SK-N-SH (cell line): Measurements from ENCODE around the gene UGT2A1. TPM values are rescaled to one million over a fixed set of nuclear protein-coding genes. Genes with fewer than 3 reads are reported as not detected.

Experiments used
- CTCF ChIA-PET: fragments of 300-600, 350-600 bp; formaldehyde crosslinking; extraction: SDS; loops from one replicate; lab custom pipeline; 2021; lab: Yijun Ruan, JAX
- POLR2A ChIA-PET: fragments of 350-600 bp; sonication (Branson Sonifier 250); formaldehyde crosslinking; extraction: SDS; loops from one replicate; lab custom pipeline; 2020; ENCODE audit warnings: antibody characterized with exemption, inconsistent platforms; lab: Yijun Ruan, JAX
- DNase-seq: peaks from one replicate; pipeline ENCODE4 v3.0.0; 2012
- H2AFZ ChIP-seq: fragments of 200-600 bp; sonication (generic); 2 replicates; pipeline ENCODE4 v1.8.1; 2016; ENCODE audit warnings: antibody characterized with exemption, mild to moderate bottlenecking, low read depth
- H3F3A ChIP-seq: fragments of 200-600 bp; sonication (generic); replicated peaks from 2 replicates; pipeline ENCODE3; 2016; ENCODE audit warnings: antibody characterized with exemption, mild to moderate bottlenecking; ENCODE audit not compliant: insufficient read depth
- H3K27ac ChIP-seq, 2 experiments: fragments of 200-500 bp in 1 of 2; fragments of 200-600 bp in 1 of 2; sonication (Bioruptor generic) in 1 of 2; sonication (generic), shearing (Covaris generic) in 1 of 2; 2 replicates each; pipeline versions ENCODE4 v1.5.1 to v1.6.1; 2014 to 2016; ENCODE audit warnings: low read depth in 2 of 2, inconsistent platforms in 1 of 2, low read length in 1 of 2, mild to moderate bottlenecking in 1 of 2, mixed read lengths in 1 of 2
- H3K27me3 ChIP-seq: fragments of 200-600 bp; sonication (generic), shearing (Covaris generic); 2 replicates; pipeline ENCODE4 v1.6.1; 2016; ENCODE audit warnings: mixed run types; ENCODE audit not compliant: insufficient read depth
- H3K36me3 ChIP-seq, 2 experiments: fragments of 200-500 bp in 1 of 2; fragments of 200-600 bp in 1 of 2; sonication (Bioruptor generic) in 1 of 2; sonication (generic) in 1 of 2; replicated peaks in 1 of 2; 2 replicates each; pipeline versions ENCODE3 to v1.5.1; 2014 to 2016; ENCODE audit warnings: low read length in 1 of 2, mild to moderate bottlenecking in 1 of 2; ENCODE audit not compliant: insufficient read depth in 2 of 2, control insufficient read depth in 1 of 2
- H3K4me1 ChIP-seq, 2 experiments: fragments of 200-500 bp in 1 of 2; fragments of 200-600 bp in 1 of 2; sonication (Bioruptor generic) in 1 of 2; sonication (generic), shearing (Covaris generic) in 1 of 2; 2 replicates each; pipeline versions ENCODE4 v1.5.1 to v1.6.1; 2014 to 2016; ENCODE audit warnings: low read depth in 1 of 2, low read length in 1 of 2, mixed run types in 1 of 2; ENCODE audit not compliant: insufficient read depth in 2 of 2, control insufficient read depth in 1 of 2
- H3K4me2 ChIP-seq: fragments of 200-600 bp; sonication (generic), shearing (Covaris generic); 2 replicates; pipeline ENCODE4 v1.6.1; 2017; ENCODE audit warnings: mixed run types
- H3K4me3 ChIP-seq, 2 experiments: fragments of 200-500 bp in 1 of 2; fragments of 200-600 bp in 1 of 2; sonication (Bioruptor generic) in 1 of 2; sonication (generic), shearing (Covaris generic) in 1 of 2; 2 replicates each; pipeline versions ENCODE4 v1.5.1 to v1.8.1; 2014 to 2016; ENCODE audit warnings: low read depth in 2 of 2, inconsistent platforms in 1 of 2, low read length in 1 of 2, mild to moderate bottlenecking in 1 of 2, mixed read lengths in 1 of 2, moderate library complexity in 1 of 2
- H3K79me2 ChIP-seq: fragments of 200-600 bp; sonication (generic); 2 replicates; pipeline ENCODE4 v1.8.1; 2017; ENCODE audit warnings: mild to moderate bottlenecking; ENCODE audit not compliant: insufficient read depth
- H3K9ac ChIP-seq: fragments of 200-600 bp; sonication (generic); 2 replicates; pipeline ENCODE4 v1.6.1; 2017; ENCODE audit warnings: mixed run types
- H3K9me2 ChIP-seq: fragments of 200-600 bp; sonication (generic); 2 replicates; pipeline ENCODE4 v1.6.1; 2017; ENCODE audit warnings: mixed run types
- H3K9me3 ChIP-seq: fragments of 200-600 bp; sonication (generic); 2 replicates; pipeline ENCODE4 v1.6.1; 2017; ENCODE audit warnings: mixed run types, mild to moderate bottlenecking, moderate library complexity
- H4K20me1 ChIP-seq: fragments of 200-600 bp; sonication (generic); 2 replicates; pipeline ENCODE4 v1.6.1; 2017; ENCODE audit warnings: mild to moderate bottlenecking, mixed run types; ENCODE audit not compliant: insufficient read depth
- CHD2 ChIP-seq: fragments of 150-350 bp; IDR thresholded peaks from 2 replicates; pipeline ENCODE4 v1.6.1; 2018; ENCODE audit warnings: low read length; ENCODE audit not compliant: partially characterized antibody
- FOSL2 ChIP-seq: IDR thresholded peaks from 2 replicates; pipeline ENCODE4 v1.4.0; 2012; ENCODE audit warnings: low read depth, mild to moderate bottlenecking, moderate library complexity, borderline replicate concordance
- FOXJ3 ChIP-seq: sonication (generic); formaldehyde crosslinking; IDR thresholded peaks from 2 replicates; pipeline ENCODE4 v1.5.1; 2020; ENCODE audit warnings: mild to moderate bottlenecking, missing genetic modification reagents
- GABPA ChIP-seq: IDR thresholded peaks from 2 replicates; pipeline ENCODE4 v1.4.0; 2012; ENCODE audit warnings: low read depth, mild to moderate bottlenecking
- JUND ChIP-seq: IDR thresholded peaks from 2 replicates; pipeline ENCODE4 v1.4.0; 2012
- MEF2A ChIP-seq: IDR thresholded peaks from 2 replicates; pipeline ENCODE4 v1.4.0; 2012; ENCODE audit warnings: low read depth, borderline replicate concordance
- MXI1 ChIP-seq: IDR thresholded peaks from 2 replicates; pipeline ENCODE4 v1.6.1; 2012; ENCODE audit warnings: mild to moderate bottlenecking, low read depth, low read length, improper control_type of control experiment
- NFIC ChIP-seq: IDR thresholded peaks from 2 replicates; pipeline ENCODE4 v1.4.0; 2012; ENCODE audit warnings: borderline replicate concordance
- NRF1 ChIP-seq: IDR thresholded peaks from 2 replicates; pipeline ENCODE4 v1.6.1; 2012; ENCODE audit warnings: low read depth, mild to moderate bottlenecking, low read length
- POLR2AphosphoS5 ChIP-seq: IDR thresholded peaks from 2 replicates; pipeline ENCODE4 v1.6.1; 2012; ENCODE audit warnings: low read depth, low read length
- RAD21 ChIP-seq: IDR thresholded peaks from 2 replicates; pipeline ENCODE4 v1.6.1; 2012; ENCODE audit warnings: mild to moderate bottlenecking, low read length
- RFX5 ChIP-seq: IDR thresholded peaks from 2 replicates; pipeline ENCODE4 v1.6.1; 2012; ENCODE audit warnings: mild to moderate bottlenecking, improper control_type of control experiment, low read length
- RXRA ChIP-seq: IDR thresholded peaks from 2 replicates; pipeline ENCODE4 v1.4.0; 2012; ENCODE audit warnings: low read depth, mild to moderate bottlenecking, borderline replicate concordance
- SIN3A ChIP-seq: IDR thresholded peaks from 2 replicates; pipeline ENCODE4 v1.6.1; 2012; ENCODE audit warnings: low read depth, mild to moderate bottlenecking, low read length, moderate library complexity, borderline replicate concordance
- SMC3 ChIP-seq: IDR thresholded peaks from 2 replicates; pipeline ENCODE4 v1.6.1; 2012; ENCODE audit warnings: low read depth, low read length, improper control_type of control experiment
- TAF1 ChIP-seq: IDR thresholded peaks from 2 replicates; pipeline ENCODE4 v1.6.1; 2012; ENCODE audit warnings: low read depth, mild to moderate bottlenecking, low read length, moderate library complexity, borderline replicate concordance
- WGBS: methylation state at CpG from one replicate; pipeline ENCODE4 v1.1.6; 2017; ENCODE audit warnings: low lambda C conversion rate; 5-methylcytosine and 5-hydroxymethylcytosine counted together
- polyA plus RNA-seq, 3 experiments: library from polyadenylated mRNA; depleted of rRNA; stranded (reverse); fragments of >200 nt; gene quantifications; 2 replicates each; pipeline ENCODE4 v1.2.3, GENCODE V29; 2012
- TF ChIP-seq, protein P1 (sequence below): fragments of 150-350 bp; IDR thresholded peaks from 2 replicates; pipeline ENCODE4 v1.6.1; 2017; ENCODE audit warnings: antibody characterized with exemption, low read length, low read depth, borderline replicate concordance
- TF ChIP-seq, protein P2 (sequence below): fragments of 200-600 bp; sonication (generic); IDR thresholded peaks from 2 replicates; pipeline ENCODE4 v1.6.1; 2017; ENCODE audit warnings: antibody characterized with exemption, mild to moderate bottlenecking, moderate library complexity
- TF ChIP-seq, protein P3 (sequence below): IDR thresholded peaks from 2 replicates; pipeline ENCODE4; 2012
- TF ChIP-seq, protein P4 (sequence below): IDR thresholded peaks from 2 replicates; pipeline ENCODE4 v1.6.1; 2012; ENCODE audit warnings: mild to moderate bottlenecking, low read depth, low read length, moderate library complexity

Gene UGT2A1
- polyA plus RNA-seq, 1 of the 3 experiments (the other 2 are of a cell fraction) = 0.10 TPM

DNA sequence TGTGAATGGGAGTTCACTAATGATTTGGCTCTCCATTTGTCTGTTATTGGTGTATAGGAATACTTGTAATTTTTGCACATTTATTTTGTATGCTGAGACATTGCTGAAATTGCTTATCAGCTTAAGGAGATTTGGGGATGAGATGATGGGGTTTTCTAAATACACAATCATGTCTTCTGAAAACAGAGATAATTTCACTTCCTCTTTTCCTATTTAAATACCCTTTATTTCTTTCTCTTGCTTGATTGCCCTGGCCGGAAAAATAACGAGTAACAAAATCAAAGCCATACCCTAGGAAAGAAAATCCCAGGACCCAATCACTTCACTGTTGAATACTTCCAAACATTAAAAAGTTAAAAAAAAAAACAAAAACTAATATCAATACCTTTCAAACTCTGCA, 89.6 kb downstream of the UGT2A1 start:
- H3K36me3 ChIP-seq = no peaks in the 10 kb centered on the region
- no peaks in the 10 kb centered on the region for H3K27me3 ChIP-seq
- TF ChIP-seq RAD21 (no peak), RFX5 (no peak), POLR2AphosphoS5 (no peak), MXI1 (no peak), NRF1 (no peak), TAF1 (no peak), SIN3A (no peak), NFIC (no peak)
- TF ChIP-seq, all 33 proteins: peak for 0
- Histone ChIP-seq H3K79me2 (no peaks in the 10 kb centered on the region), H2AFZ (no peak overlapping the region), H3K9me3 (no peaks in the 10 kb centered on the region), H3K4me2 (no peak overlapping the region), H3K4me1 (no peaks in the 10 kb centered on the region), H3K4me3 (no peak overlapping the region), H3K9ac (no peak overlapping the region), H4K20me1 (no peaks in the 10 kb centered on the region), H3K27ac (no peak overlapping the region), H3K9me2 (no peaks in the 10 kb centered on the region), H3F3A (no peaks in the 10 kb centered on the region)
- DNase-seq = no peak
- WGBS = 6% methylated on average over 2 of the region's 2 CpGs
- ChIA-PET POLR2A (no interaction called here), CTCF (no interaction called here)

DNA sequence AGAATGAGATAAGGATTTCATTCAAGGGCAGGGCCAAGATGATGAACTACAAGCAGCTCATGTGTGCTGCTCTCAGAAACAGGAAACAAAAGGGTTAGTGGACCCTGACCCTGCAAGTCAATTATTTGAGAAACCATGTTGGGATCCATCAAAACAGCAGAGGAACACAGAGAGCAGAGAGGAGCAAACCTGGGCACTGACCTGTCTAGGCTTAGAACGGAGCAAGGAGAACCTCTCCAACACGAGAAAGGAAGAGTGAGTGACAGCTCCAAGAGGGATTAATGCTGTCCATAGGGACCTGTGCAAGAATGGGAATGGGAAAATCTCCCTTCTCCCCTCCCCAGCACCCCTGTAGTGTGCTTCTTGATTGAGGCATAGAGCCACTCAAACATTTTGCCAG, 103.4 kb downstream of the UGT2A1 start:
- Histone ChIP-seq H3K4me1 (no peaks in the 10 kb centered on the region), H3K27ac (no peak overlapping the region), H3K9me2 (no peaks in the 10 kb centered on the region; the same call in 1 of the 2 replicates), H3K9me3 (no peaks in the 10 kb centered on the region), H3K4me3 (no peak overlapping the region), H3K4me2 (no peak overlapping the region), H4K20me1 (no peaks in the 10 kb centered on the region), H3F3A (no peaks in the 10 kb centered on the region), H2AFZ (no peak overlapping the region), H3K27me3 (no peaks in the 10 kb centered on the region), H3K36me3 (no peaks in the 10 kb centered on the region), H3K79me2 (no peaks in the 10 kb centered on the region), H3K9ac (no peak overlapping the region)
- 6% methylated on average over 2 of the region's 2 CpGs for WGBS
- no peak for DNase-seq
- POLR2A ChIA-PET = no interaction called here
- CTCF ChIA-PET = interaction anchor here (0.9 kb wide), 1 partner anchor 34 kb away, joined by 3 read pairs; no protein-coding TSS in a partner anchor
- TF ChIP-seq SMC3 = no peak
- TF ChIP-seq, protein P1, sequence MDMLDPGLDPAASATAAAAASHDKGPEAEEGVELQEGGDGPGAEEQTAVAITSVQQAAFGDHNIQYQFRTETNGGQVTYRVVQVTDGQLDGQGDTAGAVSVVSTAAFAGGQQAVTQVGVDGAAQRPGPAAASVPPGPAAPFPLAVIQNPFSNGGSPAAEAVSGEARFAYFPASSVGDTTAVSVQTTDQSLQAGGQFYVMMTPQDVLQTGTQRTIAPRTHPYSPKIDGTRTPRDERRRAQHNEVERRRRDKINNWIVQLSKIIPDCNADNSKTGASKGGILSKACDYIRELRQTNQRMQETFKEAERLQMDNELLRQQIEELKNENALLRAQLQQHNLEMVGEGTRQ = no peak
- TF ChIP-seq SIN3A = no peak
- TF ChIP-seq, protein P2, sequence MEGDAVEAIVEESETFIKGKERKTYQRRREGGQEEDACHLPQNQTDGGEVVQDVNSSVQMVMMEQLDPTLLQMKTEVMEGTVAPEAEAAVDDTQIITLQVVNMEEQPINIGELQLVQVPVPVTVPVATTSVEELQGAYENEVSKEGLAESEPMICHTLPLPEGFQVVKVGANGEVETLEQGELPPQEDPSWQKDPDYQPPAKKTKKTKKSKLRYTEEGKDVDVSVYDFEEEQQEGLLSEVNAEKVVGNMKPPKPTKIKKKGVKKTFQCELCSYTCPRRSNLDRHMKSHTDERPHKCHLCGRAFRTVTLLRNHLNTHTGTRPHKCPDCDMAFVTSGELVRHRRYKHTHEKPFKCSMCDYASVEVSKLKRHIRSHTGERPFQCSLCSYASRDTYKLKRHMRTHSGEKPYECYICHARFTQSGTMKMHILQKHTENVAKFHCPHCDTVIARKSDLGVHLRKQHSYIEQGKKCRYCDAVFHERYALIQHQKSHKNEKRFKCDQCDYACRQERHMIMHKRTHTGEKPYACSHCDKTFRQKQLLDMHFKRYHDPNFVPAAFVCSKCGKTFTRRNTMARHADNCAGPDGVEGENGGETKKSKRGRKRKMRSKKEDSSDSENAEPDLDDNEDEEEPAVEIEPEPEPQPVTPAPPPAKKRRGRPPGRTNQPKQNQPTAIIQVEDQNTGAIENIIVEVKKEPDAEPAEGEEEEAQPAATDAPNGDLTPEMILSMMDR = no peak
- TF ChIP-seq RXRA = no peak
- TF ChIP-seq, protein P3, sequence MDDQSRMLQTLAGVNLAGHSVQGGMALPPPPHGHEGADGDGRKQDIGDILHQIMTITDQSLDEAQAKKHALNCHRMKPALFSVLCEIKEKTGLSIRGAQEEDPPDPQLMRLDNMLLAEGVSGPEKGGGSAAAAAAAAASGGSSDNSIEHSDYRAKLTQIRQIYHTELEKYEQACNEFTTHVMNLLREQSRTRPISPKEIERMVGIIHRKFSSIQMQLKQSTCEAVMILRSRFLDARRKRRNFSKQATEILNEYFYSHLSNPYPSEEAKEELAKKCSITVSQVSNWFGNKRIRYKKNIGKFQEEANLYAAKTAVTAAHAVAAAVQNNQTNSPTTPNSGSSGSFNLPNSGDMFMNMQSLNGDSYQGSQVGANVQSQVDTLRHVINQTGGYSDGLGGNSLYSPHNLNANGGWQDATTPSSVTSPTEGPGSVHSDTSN = no peak
- no peak for TF ChIP-seq GABPA
- TF ChIP-seq TAF1 = no peak
- no peak for TF ChIP-seq MEF2A
- no peak for TF ChIP-seq RFX5
- no peak for TF ChIP-seq JUND
- TF ChIP-seq FOSL2 = no peak
- TF ChIP-seq, protein P4, sequence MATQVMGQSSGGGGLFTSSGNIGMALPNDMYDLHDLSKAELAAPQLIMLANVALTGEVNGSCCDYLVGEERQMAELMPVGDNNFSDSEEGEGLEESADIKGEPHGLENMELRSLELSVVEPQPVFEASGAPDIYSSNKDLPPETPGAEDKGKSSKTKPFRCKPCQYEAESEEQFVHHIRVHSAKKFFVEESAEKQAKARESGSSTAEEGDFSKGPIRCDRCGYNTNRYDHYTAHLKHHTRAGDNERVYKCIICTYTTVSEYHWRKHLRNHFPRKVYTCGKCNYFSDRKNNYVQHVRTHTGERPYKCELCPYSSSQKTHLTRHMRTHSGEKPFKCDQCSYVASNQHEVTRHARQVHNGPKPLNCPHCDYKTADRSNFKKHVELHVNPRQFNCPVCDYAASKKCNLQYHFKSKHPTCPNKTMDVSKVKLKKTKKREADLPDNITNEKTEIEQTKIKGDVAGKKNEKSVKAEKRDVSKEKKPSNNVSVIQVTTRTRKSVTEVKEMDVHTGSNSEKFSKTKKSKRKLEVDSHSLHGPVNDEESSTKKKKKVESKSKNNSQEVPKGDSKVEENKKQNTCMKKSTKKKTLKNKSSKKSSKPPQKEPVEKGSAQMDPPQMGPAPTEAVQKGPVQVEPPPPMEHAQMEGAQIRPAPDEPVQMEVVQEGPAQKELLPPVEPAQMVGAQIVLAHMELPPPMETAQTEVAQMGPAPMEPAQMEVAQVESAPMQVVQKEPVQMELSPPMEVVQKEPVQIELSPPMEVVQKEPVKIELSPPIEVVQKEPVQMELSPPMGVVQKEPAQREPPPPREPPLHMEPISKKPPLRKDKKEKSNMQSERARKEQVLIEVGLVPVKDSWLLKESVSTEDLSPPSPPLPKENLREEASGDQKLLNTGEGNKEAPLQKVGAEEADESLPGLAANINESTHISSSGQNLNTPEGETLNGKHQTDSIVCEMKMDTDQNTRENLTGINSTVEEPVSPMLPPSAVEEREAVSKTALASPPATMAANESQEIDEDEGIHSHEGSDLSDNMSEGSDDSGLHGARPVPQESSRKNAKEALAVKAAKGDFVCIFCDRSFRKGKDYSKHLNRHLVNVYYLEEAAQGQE = no peak
- no peak for TF ChIP-seq FOXJ3 (CRISPR knock-in tag)
- no peak for TF ChIP-seq CHD2
